ENCODE data around the gene NMNAT2. TPM values are rescaled to one million over a fixed set of nuclear protein-coding genes. Genes with fewer than 3 reads are reported as not detected.

NMNAT2 gene
- total and polyA plus RNA-seq, 2 experiments from 2014 or later, result 3.6 to 10.0 TPM

- peaks cover 8% of the 10 kb centered on the region for H3K27me3 Mint-ChIP-seq (ENCODE audit: insufficient read depth, low read depth, poor library complexity)
- H3K4me1 Mint-ChIP-seq, result peaks cover 12% of the 10 kb centered on the region
- Histone ChIP-seq H2AFZ (no peak overlapping the region), H3K4me1 (ENCODE audit: insufficient read depth) (peaks cover 12% of the 10 kb centered on the region), H3K27ac (ENCODE audit: low read depth) (no peak overlapping the region), H3K79me2 (replicated peaks; ENCODE audit: insufficient read depth) (no peaks in the 10 kb centered on the region), H3F3A (replicated peaks; ENCODE audit: low read depth) (0 out of 2 replicates have a peak, but pooled peaks cover 2% of the 10 kb centered on the region), H3K9me2 (ENCODE audit: insufficient read depth) (peaks cover 5% of the 10 kb centered on the region; the same call in 1 of the 2 replicates), H3K4me2 (no peak overlapping the region), H3K27me3 (ENCODE audit: insufficient read depth) (peaks cover 8% of the 10 kb centered on the region; the same call in 1 of the 2 replicates), H3K4me3 (no peak overlapping the region), H4K20me1 (replicated peaks; ENCODE audit: insufficient read depth) (no peaks in the 10 kb centered on the region), H3K36me3 (ENCODE audit: insufficient read depth) (no peaks in the 10 kb centered on the region; the same call in 1 of the 2 replicates)
- peaks cover 15% of the 10 kb centered on the region for H3K9me3 Mint-ChIP-seq
- TF ChIP-seq CTCF (conservative IDR thresholded peaks at IDR 0.05; ENCODE audit: low read depth in 2 of 2) (no peak), POLR2AphosphoS5 (IDR thresholded peaks at IDR 0.05; ENCODE audit: low read depth) (no peak), ETS1 (IDR thresholded peaks at IDR 0.05) (no peak), REST (IDR thresholded peaks at IDR 0.05; ENCODE audit: unreplicated experiment) (no peak), EZH2 (IDR thresholded peaks at IDR 0.05; ENCODE audit: low read depth, unreplicated experiment) (no peak), CREB1 (CRISPR knock-in tag; IDR thresholded peaks at IDR 0.05; ENCODE audit: low read depth) (no peak), NANOG (IDR thresholded peaks at IDR 0.05; ENCODE audit: borderline replicate concordance) (no peak), EZH2phosphoT487 (IDR thresholded peaks at IDR 0.05; ENCODE audit: unreplicated experiment) (no peak), STAT1 (IDR thresholded peaks at IDR 0.05; ENCODE audit: unreplicated experiment) (no peak), ZNF331 (CRISPR knock-in tag; IDR thresholded peaks at IDR 0.05; ENCODE audit: low read depth) (no peak), ZNF462 (CRISPR knock-in tag; IDR thresholded peaks at IDR 0.05) (no peak), JUNB (IDR thresholded peaks at IDR 0.05; ENCODE audit: unreplicated experiment) (no peak)
- DNase-seq (ENCODE audit: low spot score) (no peak), ATAC-seq (no peak)
- peaks cover 8% of the 10 kb centered on the region for H3K36me3 Mint-ChIP-seq (ENCODE audit: low read depth)
- no peak overlapping the region for H3K4me3 Mint-ChIP-seq
- no peak overlapping the region for H3K27ac Mint-ChIP-seq
Observed at GRCh38 chr1:183423541-183423940, 5.4 kb upstream of the NMNAT2 start.
